Adrenal gland (tissue), 12 donors: ENCODE data around the gene CCDC91. TPM values are rescaled to one million over a fixed set of nuclear protein-coding genes. Genes with fewer than 3 reads are reported as not detected.

Experiments
- DNase-seq, 7 donors: peaks; one replicate each; pipeline ENCODE4 v3.0.0-alpha.2; 2019 to 2020
- H3K27ac ChIP-seq, 5 donors: fragments of 200-600 bp; sonication (generic) in 4 of 5; 1 replicate in 3 of 5; 2 replicates in 2 of 5; pipeline versions ENCODE4 v1.5.1 to v1.8.0; 2016 to 2020; ENCODE audit warnings: mild to moderate bottlenecking in 1 of 5
- H3K27me3 ChIP-seq: fragments of 200-600 bp; 2 replicates; pipeline ENCODE4 v1.8.0; 2021
- H3K36me3 ChIP-seq, 2 donors: fragments of 200-600 bp; replicated peaks in 1 of 2; 1 replicate in 1 of 2; 2 replicates in 1 of 2; pipeline versions ENCODE4 v1.5.1 to v1.8.0; 2018 to 2022
- H3K4me1 ChIP-seq, 2 donors: fragments of 200-600 bp; replicated peaks in 1 of 2; 1 replicate in 1 of 2; 2 replicates in 1 of 2; pipeline versions ENCODE4 v1.5.1 to v1.8.0; 2018 to 2021
- H3K4me3 ChIP-seq, 4 donors: fragments of 200-600 bp; sonication (generic) in 3 of 4; one replicate each; pipeline ENCODE4 v1.5.1; 2016 to 2018
- H3K9me3 ChIP-seq, 3 donors: fragments of 200-600 bp; sonication (generic) in 1 of 3; replicated peaks in 1 of 3; 1 replicate in 2 of 3; 2 replicates in 1 of 3; pipeline versions ENCODE4 v1.5.1 to v1.8.0; 2016 to 2021
- CTCF ChIP-seq, 6 experiments: fragments of 450-650 bp in 4 of 6; fragments of 200-600 bp in 2 of 6; sonication (generic) in 1 of 6; IDR thresholded peaks; 1 replicate in 5 of 6; 2 replicates in 1 of 6; pipeline versions ENCODE4 v1.5.1 to v1.8.0; 2016 to 2021; ENCODE audit warnings: antibody characterized with exemption in 6 of 6, mild to moderate bottlenecking in 2 of 6, moderate library complexity in 1 of 6
- POLR2A ChIP-seq, 2 donors: fragments of 450-650 bp; IDR thresholded peaks; one replicate each; pipeline ENCODE4 v1.6.1; 2017; ENCODE audit warnings: antibody characterized with exemption in 2 of 2, mild to moderate bottlenecking in 2 of 2, moderate library complexity in 1 of 2
- WGBS, 4 donors: extraction: QIAGEN DNeasy Blood & Tissue Kit in 2 of 4; methylation state at CpG; one replicate each; pipeline versions ENCODE4 v1.1.5 to v1.1.7; 2013 to 2017; 5-methylcytosine and 5-hydroxymethylcytosine counted together
- intact Hi-C, 2 donors: fragments of 100-400 bp; cut with DNase I; formaldehyde crosslinking; loops; one replicate each; pipeline versions ENCODE4 v1.14.1 to v1.15.0; 2022 to 2023
- polyA plus RNA-seq, 3 donors: library from polyadenylated mRNA; stranded (reverse); fragments of 200-250 nt in 2 of 3; fragments of 350-450 nt in 1 of 3; fragmentation: Illumina TruSeq in 1 of 3; extraction: RNeasy Lipid Tissue Mini Kit (QIAGEN cat#74804) in 1 of 3; gene quantifications; one replicate each; pipeline ENCODE4 v1.2.3, GENCODE V29; 2013 to 2014
- total RNA-seq, 9 donors: library from RNA; depleted of rRNA in 4 of 9; stranded (reverse); fragments of >200 nt in 4 of 9; fragments of 120-200 nt in 1 of 9; fragmentation: NEBNext Ultra II Directional in 1 of 9; extraction: Animal tissue kit (Norgen Biotek cat#: 25700) in 1 of 9; gene quantifications; one replicate each; pipeline versions ENCODE4 v1.1.0 to v1.2.4, GENCODE V29; 2013 to 2023
- donor health status: healthy with polysubstance abuse.
- donor health status: Bipolar disorder and iron deficiency.
- donor health status: DM: yes; HTN: yes; CAD: no.
- donor health status: DM: no; HTN: no; CAD: no.
- donor health status: DM: no; HTN: no; CAD: no.
- donor health status: DM: yes; HTN: yes; CAD: no.

Gene CCDC91
- total and polyA plus RNA-seq, 12 donors: 9.1 to 56.7 (median 33.1) TPM

DNA sequence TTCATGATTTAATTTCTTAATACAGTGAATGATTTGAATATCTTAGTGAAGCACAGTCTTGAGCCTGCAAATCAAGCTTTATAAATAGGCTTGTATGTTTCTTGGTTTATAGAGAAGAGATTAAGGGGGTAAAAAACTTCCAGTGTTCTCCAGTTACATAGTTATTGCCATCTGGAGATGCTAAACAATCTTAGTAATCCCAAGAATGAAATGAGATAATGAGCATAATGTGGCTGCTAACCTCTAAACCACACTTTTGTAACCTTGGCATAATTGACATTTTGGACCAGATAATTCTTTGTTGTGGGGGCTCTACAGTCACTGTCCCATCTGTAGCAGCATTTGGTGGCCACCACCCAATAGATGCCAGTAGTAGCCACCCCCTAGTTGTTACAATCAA is 316.8 kb downstream of the CCDC91 start:
- H3K27ac ChIP-seq: no peak overlapping the region
- TF ChIP-seq POLR2A (IDR thresholded peaks at IDR 0.05) (no peak), CTCF (IDR thresholded peaks at IDR 0.05) (no peak)
- intact Hi-C loops: no loop called here
- H3K4me3 ChIP-seq: no peak overlapping the region
- no peaks in the 10 kb centered on the region for H3K36me3 ChIP-seq
- no peaks in the 10 kb centered on the region for H3K9me3 ChIP-seq
- H3K27me3 ChIP-seq: no peaks in the 10 kb centered on the region
- no peak for DNase-seq
- no peaks in the 10 kb centered on the region for H3K4me1 ChIP-seq

DNA sequence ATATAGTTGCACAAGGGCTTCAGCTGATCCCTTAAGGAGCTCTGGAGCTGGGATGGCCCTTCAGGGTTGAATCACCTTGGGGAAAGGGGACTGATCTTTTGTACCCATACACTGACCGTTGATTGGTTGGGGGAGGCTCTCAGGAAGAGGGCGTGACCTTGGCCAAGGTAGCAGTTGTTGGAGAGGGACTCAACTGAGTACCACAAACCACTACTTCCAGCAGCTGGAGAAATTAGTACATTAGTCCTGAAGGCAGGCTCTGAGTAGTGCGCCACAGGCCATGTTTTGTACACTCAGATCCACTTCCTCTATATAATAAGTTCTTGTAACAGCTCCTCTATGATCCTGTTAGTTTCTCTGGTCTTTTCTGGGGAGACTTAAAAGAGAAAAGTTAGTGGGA is 317.6 kb downstream of the CCDC91 start:
- Histone ChIP-seq H3K36me3 (no peaks in the 10 kb centered on the region), H3K9me3 (no peaks in the 10 kb centered on the region), H3K4me1 (no peaks in the 10 kb centered on the region), H3K4me3 (no peak overlapping the region), H3K27me3 (no peaks in the 10 kb centered on the region), H3K27ac (no peak overlapping the region)
- intact Hi-C loops: no loop called here
- no peak for DNase-seq
- WGBS, 4 donors: 89 to 98% (median 93%) methylated on average over 3 of the region's 3 CpGs
- TF ChIP-seq CTCF (IDR thresholded peaks at IDR 0.05): no peak
- TF ChIP-seq POLR2A (IDR thresholded peaks at IDR 0.05): no peak

GRCh38 chr12:28512406-28512805 is 322.1 kb downstream of the CCDC91 start:
- no peak for TF ChIP-seq POLR2A (IDR thresholded peaks at IDR 0.05)
- TF ChIP-seq CTCF (IDR thresholded peaks at IDR 0.05): no peak
- no peak for DNase-seq
- H3K27ac ChIP-seq: no peak overlapping the region
- intact Hi-C loops: no loop called here
- H3K9me3 ChIP-seq: no peaks in the 10 kb centered on the region
- H3K4me1 ChIP-seq: no peaks in the 10 kb centered on the region
- no peaks in the 10 kb centered on the region for H3K27me3 ChIP-seq
- no peak overlapping the region for H3K4me3 ChIP-seq
- WGBS, 4 donors: 83 to 96% (median 90%) methylated on average over 6 of the region's 6 CpGs
- no peaks in the 10 kb centered on the region for H3K36me3 ChIP-seq

GRCh38 chr12:28512876-28513275 is 322.6 kb downstream of the CCDC91 start:
- intact Hi-C loops: no loop called here
- no peaks in the 10 kb centered on the region for H3K4me1 ChIP-seq
- no peaks in the 10 kb centered on the region for H3K36me3 ChIP-seq
- H3K9me3 ChIP-seq: no peaks in the 10 kb centered on the region
- 76 to 95% (median 88%) methylated on average over 1 of the region's 1 CpG for WGBS, 4 donors
- no peak for DNase-seq
- no peak overlapping the region for H3K27ac ChIP-seq
- H3K27me3 ChIP-seq: no peaks in the 10 kb centered on the region
- no peak overlapping the region for H3K4me3 ChIP-seq
- TF ChIP-seq CTCF (IDR thresholded peaks at IDR 0.05) (no peak), POLR2A (IDR thresholded peaks at IDR 0.05) (no peak)
